Neuronal stem cell (in vitro differentiated cells): ENCODE results near the gene SPATA45.
"Not testable (repeated sequence)": the region's sequence is repeated elsewhere in the genome, so short reads cannot be mapped to it uniquely, and the experiment has no call there.

Experiments used
- DNase-seq: peaks from one replicate; pipeline ENCODE4 v3.0.0-alpha.2; 2013; ENCODE audit warnings: low spot score
- H2AFZ ChIP-seq: one replicate; pipeline ENCODE4 v1.6.1; 2013; ENCODE audit warnings: mild to moderate bottlenecking, low read length, inconsistent platforms
- H2AK5ac ChIP-seq: 2 replicates; pipeline ENCODE4 v1.6.1; 2013; ENCODE audit warnings: low read depth, mild to moderate bottlenecking, inconsistent platforms, low read length, moderate library complexity, mixed read lengths
- H2BK120ac ChIP-seq: 2 replicates; pipeline ENCODE4 v1.6.1; 2013; ENCODE audit warnings: low read depth, mild to moderate bottlenecking, inconsistent platforms, low read length, moderate library complexity, mixed read lengths
- H2BK12ac ChIP-seq: one replicate; pipeline ENCODE4 v1.6.1; 2013; ENCODE audit warnings: low read length, inconsistent platforms
- H2BK15ac ChIP-seq: 2 replicates; pipeline ENCODE4 v1.6.1; 2013; ENCODE audit warnings: mild to moderate bottlenecking, low read length, inconsistent platforms, mixed read lengths
- H2BK5ac ChIP-seq: one replicate; pipeline ENCODE4 v1.6.1; 2013; ENCODE audit warnings: inconsistent platforms, mild to moderate bottlenecking, low read length, moderate library complexity
- H3K14ac ChIP-seq: one replicate; pipeline ENCODE4 v1.6.1; 2013; ENCODE audit warnings: low read length, inconsistent platforms
- H3K18ac ChIP-seq: 2 replicates; pipeline ENCODE4 v1.6.1; 2013; ENCODE audit warnings: low read length, inconsistent platforms
- H3K23ac ChIP-seq: 2 replicates; pipeline ENCODE4 v1.6.1; 2013; ENCODE audit warnings: low read depth, mild to moderate bottlenecking, mixed read lengths, low read length, inconsistent platforms; ENCODE audit not compliant: poor library complexity
- H3K27ac ChIP-seq: replicated peaks from 3 replicates; pipeline ENCODE4 v1.5.1; 2013; ENCODE audit warnings: low read length, inconsistent platforms
- H3K27me3 ChIP-seq, 3 experiments: 2 replicates each; pipeline ENCODE4 v1.6.1; 2013; ENCODE audit warnings: low read length in 3 of 3, mild to moderate bottlenecking in 2 of 3, inconsistent platforms in 1 of 3, low read depth in 1 of 3, mixed read lengths in 1 of 3, moderate library complexity in 1 of 3; ENCODE audit not compliant: control insufficient read depth in 3 of 3, insufficient read depth in 3 of 3
- H3K36me3 ChIP-seq, 2 donors: replicated peaks in 1 of 2; 2 replicates each; pipeline ENCODE4 v1.6.1; 2013; ENCODE audit warnings: low read length in 2 of 2; ENCODE audit not compliant: control insufficient read depth in 2 of 2, insufficient read depth in 2 of 2
- H3K4ac ChIP-seq: 2 replicates; pipeline ENCODE4 v1.6.1; 2013; ENCODE audit warnings: inconsistent platforms, mild to moderate bottlenecking, low read length, moderate library complexity
- H3K4me1 ChIP-seq, 2 donors: 1 replicate in 1 of 2; 2 replicates in 1 of 2; pipeline ENCODE4 v1.6.1; 2013; ENCODE audit warnings: low read length in 2 of 2, low read depth in 1 of 2; ENCODE audit not compliant: control insufficient read depth in 2 of 2, insufficient read depth in 1 of 2
- H3K4me2 ChIP-seq: one replicate; pipeline ENCODE4 v1.6.1; 2013; ENCODE audit warnings: mild to moderate bottlenecking, low read length, inconsistent platforms; ENCODE audit not compliant: insufficient read depth, poor library complexity, severe bottlenecking
- H3K4me3 ChIP-seq, 2 donors: 2 replicates each; pipeline ENCODE4 v1.5.1; 2013; ENCODE audit warnings: low read length in 2 of 2, mild to moderate bottlenecking in 2 of 2, inconsistent platforms in 1 of 2, moderate library complexity in 1 of 2
- H3K79me1 ChIP-seq: one replicate; pipeline ENCODE4 v1.6.1; 2013; ENCODE audit warnings: low read depth, mild to moderate bottlenecking, inconsistent platforms, low read length, moderate library complexity
- H3K9ac ChIP-seq: one replicate; pipeline ENCODE4 v1.6.1; 2013; ENCODE audit warnings: mild to moderate bottlenecking, low read depth, low read length, inconsistent platforms; ENCODE audit not compliant: poor library complexity
- H3K9me3 ChIP-seq, 2 donors: replicated peaks in 1 of 2; 2 replicates each; pipeline versions ENCODE3 to v1.6.1; 2013; ENCODE audit warnings: low read length in 2 of 2, mild to moderate bottlenecking in 2 of 2, inconsistent platforms in 1 of 2, low read depth in 1 of 2, mixed read lengths in 1 of 2, moderate library complexity in 1 of 2; ENCODE audit not compliant: control insufficient read depth in 2 of 2, insufficient read depth in 1 of 2
- H4K8ac ChIP-seq: one replicate; pipeline ENCODE4 v1.6.1; 2013; ENCODE audit warnings: low read depth, mild to moderate bottlenecking, inconsistent platforms, low read length, moderate library complexity
- H4K91ac ChIP-seq: one replicate; pipeline ENCODE4 v1.6.1; 2013; ENCODE audit warnings: low read length, low read depth, mild to moderate bottlenecking, inconsistent platforms; ENCODE audit not compliant: poor library complexity
- WGBS, 2 donors: extraction: QIAGEN DNeasy Blood & Tissue Kit; methylation state at CpG; one replicate each; pipeline ENCODE4 v1.1.7; 2013; ENCODE audit warnings: missing lambda C conversion rate in 2 of 2, mixed read lengths in 1 of 2; ENCODE audit not compliant: insufficient read length in 2 of 2, insufficient replicate concordance in 1 of 2; ENCODE audit errors: extremely low coverage in 2 of 2; 5-methylcytosine and 5-hydroxymethylcytosine counted together

Gene SPATA45

GRCh38 chr1:212864201-212864600 lies 16.8 kb upstream of the SPATA45 start:
- H3K36me3 ChIP-seq = peaks cover 6 to 76% of the 10 kb centered on the region in 2 donors
- no peak overlapping the region for H4K91ac ChIP-seq
- no CpG with 5 or more reads among the region's 4 CpGs for WGBS, 2 donors
- H4K8ac ChIP-seq = no peak overlapping the region
- no peak overlapping the region for H3K9ac ChIP-seq
- no peak overlapping the region for H3K14ac ChIP-seq
- no peak overlapping the region for H3K23ac ChIP-seq
- H2AK5ac ChIP-seq = no peak overlapping the region
- H2AFZ ChIP-seq = no peak overlapping the region
- DNase-seq = no peak
- H2BK12ac ChIP-seq = no peak overlapping the region
- H3K4me2 ChIP-seq = no peak overlapping the region
- peaks cover 3% of the 10 kb centered on the region for H3K79me1 ChIP-seq
- H2BK120ac ChIP-seq = no peak overlapping the region
- H3K9me3 ChIP-seq = peaks cover 0 to 5% of the 10 kb centered on the region in 2 donors
- H3K18ac ChIP-seq = no peak overlapping the region
- no peak overlapping the region for H3K4ac ChIP-seq
- no peak overlapping the region for H2BK15ac ChIP-seq
- H3K4me1 ChIP-seq = peaks cover 0 to 7% of the 10 kb centered on the region in 2 donors
- H3K27me3 ChIP-seq = no peaks in the 10 kb centered on the region
- H2BK5ac ChIP-seq = no peak overlapping the region
- no peak overlapping the region for H3K27ac ChIP-seq
- H3K4me3 ChIP-seq = no peak overlapping the region

- H4K91ac ChIP-seq, H3K4me1 ChIP-seq, H3K4ac ChIP-seq, H3K27ac ChIP-seq, H3K14ac ChIP-seq, H3K4me2 ChIP-seq, H3K9ac ChIP-seq, H3K23ac ChIP-seq, H2BK15ac ChIP-seq, DNase-seq, H2BK120ac ChIP-seq, H2BK12ac ChIP-seq, H2AFZ ChIP-seq, H3K9me3 ChIP-seq, H2AK5ac ChIP-seq, H3K79me1 ChIP-seq, H4K8ac ChIP-seq, H2BK5ac ChIP-seq, H3K18ac ChIP-seq, H3K4me3 ChIP-seq, H3K27me3 ChIP-seq: not testable (repeated sequence)
- WGBS, 2 donors = no CpG with 5 or more reads among the region's 10 CpGs
- peaks cover 6 to 67% of the 10 kb centered on the region in 2 donors for H3K36me3 ChIP-seq
These were observed 15.9 kb upstream of the SPATA45 start for GRCh38 chr1:212863345-212863744.

- H3K18ac ChIP-seq = no peak overlapping the region
- peaks cover 9% of the 10 kb centered on the region for H3K79me1 ChIP-seq
- H2BK5ac ChIP-seq = no peak overlapping the region
- H2AFZ ChIP-seq = no peak overlapping the region
- H3K23ac ChIP-seq = no peak overlapping the region
- no peak overlapping the region for H3K14ac ChIP-seq
- H3K4me2 ChIP-seq = no peak overlapping the region
- H3K4ac ChIP-seq = no peak overlapping the region
- no peak overlapping the region for H4K91ac ChIP-seq
- H3K4me1 ChIP-seq = peaks cover 3 to 7% of the 10 kb centered on the region in 2 donors
- H2BK120ac ChIP-seq = no peak overlapping the region
- peaks cover 0 to 5% of the 10 kb centered on the region in 2 donors for H3K9me3 ChIP-seq
- H3K36me3 ChIP-seq = peaks cover 6 to 57% of the 10 kb centered on the region in 2 donors
- no peak overlapping the region for H2AK5ac ChIP-seq
- no peak for DNase-seq
- H2BK15ac ChIP-seq = no peak overlapping the region
- H3K9ac ChIP-seq = no peak overlapping the region
- H3K27ac ChIP-seq = no peak overlapping the region
- no peak overlapping the region for H3K4me3 ChIP-seq
- H3K27me3 ChIP-seq = no peaks in the 10 kb centered on the region
- no peak overlapping the region for H4K8ac ChIP-seq
- H2BK12ac ChIP-seq = no peak overlapping the region
- WGBS, 2 donors = no CpG with 5 or more reads among the region's 2 CpGs
These were observed 14.8 kb upstream of the SPATA45 start for GRCh38 chr1:212862111-212862690.

- Histone ChIP-seq H3K4me1 (peaks cover 8 to 9% of the 10 kb centered on the region in 2 donors), H3K36me3 (peaks cover 6 to 46% of the 10 kb centered on the region in 2 donors), H2AFZ (no peak overlapping the region), H3K27me3 (no peaks in the 10 kb centered on the region), H2BK5ac (no peak overlapping the region), H3K18ac (no peak overlapping the region), H2BK15ac (no peak overlapping the region), H3K23ac (no peak overlapping the region), H3K4me3 (peak overlapping the region in 1 of 2 donors; percentile 72), H2BK120ac (no peak overlapping the region), H2BK12ac (no peak overlapping the region), H2AK5ac (no peak overlapping the region), H3K4me2 (no peak overlapping the region), H4K8ac (no peak overlapping the region), H3K27ac (no peak overlapping the region), H3K9me3 (peaks cover 0 to 5% of the 10 kb centered on the region in 2 donors), H3K79me1 (peaks cover 9% of the 10 kb centered on the region), H3K4ac (no peak overlapping the region), H4K91ac (no peak overlapping the region), H3K14ac (no peak overlapping the region), H3K9ac (no peak overlapping the region)
- no CpG with 5 or more reads among the region's 5 CpGs for WGBS, 2 donors
- DNase-seq = no peak
These were observed 13.5 kb upstream of the SPATA45 start for GRCh38 chr1:212860713-212861581.
